SHP77 (cell line): Measurements from ENCODE around the gene ARID3A.
"Not testable (repeated sequence)": the region's sequence is repeated elsewhere in the genome, so short reads cannot be mapped to it uniquely, and the experiment has no call there.

Experiments used
- DNase-seq, 2 experiments: peaks; one replicate each; lab custom pipeline; 2025; lab: John Stamatoyannopoulos, UW

Gene ARID3A

GRCh38 chr19:1019616-1019961, 93.8 kb downstream of the ARID3A start:
- DNase-seq = no peak

- DNase-seq = no peak
Observed at GRCh38 chr19:1019980-1020867, 94.4 kb downstream of the ARID3A start.

GRCh38 chr19:1020868-1021425, 95.1 kb downstream of the ARID3A start, which contains the start of gene TMEM259:
TMEM259 (minus strand) TSS chr19:1021123; CDS start chr19:1020996, 127 bp downstream.
- DNase-seq = peak; percentile 86 to 95

GRCh38 chr19:1023883-1024188, 98.0 kb downstream of the ARID3A start:
- DNase-seq = not testable (repeated sequence)

GRCh38 chr19:1025080-1025479, 99.2 kb downstream of the ARID3A start:
- not testable (repeated sequence) for DNase-seq
